ENCODE measurements around the gene SLK. TPM values are rescaled to one million over a fixed set of nuclear protein-coding genes. Genes with fewer than 3 reads are reported as not detected.

SLK gene
- total and polyA plus RNA-seq, 2 experiments from 2014 or later: 13.8 to 43.6 TPM

DNA sequence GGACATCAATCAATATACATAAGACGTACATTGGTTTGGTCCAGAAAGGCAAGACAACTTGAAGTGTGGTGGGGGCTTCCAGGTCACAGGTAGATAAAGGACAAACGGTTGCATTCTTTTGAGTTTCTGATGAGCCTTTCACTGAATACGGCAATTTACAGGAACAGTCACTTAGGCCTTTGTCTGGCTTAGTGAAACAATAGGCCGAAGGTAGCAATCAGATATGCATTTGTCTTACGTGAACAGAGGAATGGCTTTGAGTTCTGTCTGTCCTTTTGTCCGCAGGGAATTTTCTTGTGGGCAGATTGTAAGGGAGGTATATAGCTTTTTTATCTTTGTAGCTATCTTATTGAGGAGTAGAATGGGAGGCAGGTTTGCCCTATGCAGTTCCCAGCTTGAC lies 38.2 kb upstream of the SLK start:
- Histone ChIP-seq H3K9me3 (ENCODE audit: low read depth) (no peaks in the 10 kb centered on the region), H2AFZ (no peak overlapping the region), H3K4me2 (no peak overlapping the region), H3K9me2 (replicated peaks; ENCODE audit: insufficient read depth) (no peaks in the 10 kb centered on the region), H3K36me3 (replicated peaks; ENCODE audit: insufficient read depth, low read depth) (no peaks in the 10 kb centered on the region), H3K4me3 (no peak overlapping the region), H4K20me1 (ENCODE audit: insufficient read depth, poor library complexity, severe bottlenecking) (no peaks in the 10 kb centered on the region), H3K79me2 (no peaks in the 10 kb centered on the region), H3K27me3 (no peaks in the 10 kb centered on the region), H3K4me1 (ENCODE audit: insufficient read depth) (peaks cover 3% of the 10 kb centered on the region), H3K27ac (no peak overlapping the region)
- WGBS (ENCODE audit: low lambda C conversion rate, missing lambda C conversion rate): 56% methylated on average over 6 of the region's 6 CpGs
- TF ChIP-seq EZH2phosphoT487 (IDR thresholded peaks at IDR 0.05; ENCODE audit: low read depth, severe bottlenecking, unreplicated experiment) (no peak), EZH2 (IDR thresholded peaks at IDR 0.05; ENCODE audit: borderline replicate concordance) (no peak)
- TF ChIP-seq, protein P1, sequence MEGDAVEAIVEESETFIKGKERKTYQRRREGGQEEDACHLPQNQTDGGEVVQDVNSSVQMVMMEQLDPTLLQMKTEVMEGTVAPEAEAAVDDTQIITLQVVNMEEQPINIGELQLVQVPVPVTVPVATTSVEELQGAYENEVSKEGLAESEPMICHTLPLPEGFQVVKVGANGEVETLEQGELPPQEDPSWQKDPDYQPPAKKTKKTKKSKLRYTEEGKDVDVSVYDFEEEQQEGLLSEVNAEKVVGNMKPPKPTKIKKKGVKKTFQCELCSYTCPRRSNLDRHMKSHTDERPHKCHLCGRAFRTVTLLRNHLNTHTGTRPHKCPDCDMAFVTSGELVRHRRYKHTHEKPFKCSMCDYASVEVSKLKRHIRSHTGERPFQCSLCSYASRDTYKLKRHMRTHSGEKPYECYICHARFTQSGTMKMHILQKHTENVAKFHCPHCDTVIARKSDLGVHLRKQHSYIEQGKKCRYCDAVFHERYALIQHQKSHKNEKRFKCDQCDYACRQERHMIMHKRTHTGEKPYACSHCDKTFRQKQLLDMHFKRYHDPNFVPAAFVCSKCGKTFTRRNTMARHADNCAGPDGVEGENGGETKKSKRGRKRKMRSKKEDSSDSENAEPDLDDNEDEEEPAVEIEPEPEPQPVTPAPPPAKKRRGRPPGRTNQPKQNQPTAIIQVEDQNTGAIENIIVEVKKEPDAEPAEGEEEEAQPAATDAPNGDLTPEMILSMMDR (IDR thresholded peaks at IDR 0.05; ENCODE audit: poor library complexity): no peak
- no peak for DNase-seq (ENCODE audit: low spot score)

DNA sequence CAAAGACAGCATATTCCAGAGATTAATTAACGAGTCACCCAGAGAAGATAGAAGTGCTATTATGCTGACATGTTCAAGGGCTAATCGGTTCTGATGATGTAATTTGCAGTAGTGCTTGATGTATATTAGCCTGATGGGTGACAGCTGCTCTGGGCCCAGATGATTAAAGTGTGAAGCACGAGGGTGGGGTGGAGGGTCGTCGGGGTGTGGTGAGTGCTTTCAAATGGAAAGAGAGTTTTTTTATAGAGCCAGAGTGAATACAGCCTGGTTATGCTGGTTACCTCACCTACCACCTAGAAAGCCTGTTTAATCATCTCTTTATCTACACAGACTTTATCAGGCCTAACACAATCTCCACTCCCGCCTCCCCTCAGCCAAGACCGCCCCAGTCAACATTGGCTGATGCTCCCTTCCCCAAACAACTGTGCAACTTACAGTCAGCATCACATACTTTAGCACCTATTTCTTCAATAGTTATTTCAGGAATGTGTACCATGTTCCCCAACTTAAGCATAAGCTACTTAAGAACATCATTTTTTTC lies 37.5 kb upstream of the SLK start:
- DNase-seq (ENCODE audit: low spot score): no peak
- H3K9me2 ChIP-seq (replicated peaks; ENCODE audit: insufficient read depth): no peaks in the 10 kb centered on the region
- no peaks in the 10 kb centered on the region for H3K9me3 ChIP-seq (ENCODE audit: low read depth)
- 24% methylated on average over 7 of the region's 7 CpGs for WGBS (ENCODE audit: low lambda C conversion rate, missing lambda C conversion rate)
- TF ChIP-seq EZH2phosphoT487 (IDR thresholded peaks at IDR 0.05; ENCODE audit: low read depth, severe bottlenecking, unreplicated experiment) (no peak), EZH2 (IDR thresholded peaks at IDR 0.05; ENCODE audit: borderline replicate concordance) (no peak)
- TF ChIP-seq, protein P1 (IDR thresholded peaks at IDR 0.05; ENCODE audit: poor library complexity): no peak
- no peak overlapping the region for H3K4me3 ChIP-seq
- H2AFZ ChIP-seq: no peak overlapping the region
- peak overlapping the region; percentile 6 for H3K4me2 ChIP-seq
- no peaks in the 10 kb centered on the region for H3K27me3 ChIP-seq
- H3K79me2 ChIP-seq: no peaks in the 10 kb centered on the region
- H3K27ac ChIP-seq: no peak overlapping the region
- no peaks in the 10 kb centered on the region for H3K36me3 ChIP-seq (replicated peaks; ENCODE audit: insufficient read depth, low read depth)
- no peaks in the 10 kb centered on the region for H4K20me1 ChIP-seq (ENCODE audit: insufficient read depth, poor library complexity, severe bottlenecking)
- H3K4me1 ChIP-seq (ENCODE audit: insufficient read depth): peaks cover 3% of the 10 kb centered on the region

DNA sequence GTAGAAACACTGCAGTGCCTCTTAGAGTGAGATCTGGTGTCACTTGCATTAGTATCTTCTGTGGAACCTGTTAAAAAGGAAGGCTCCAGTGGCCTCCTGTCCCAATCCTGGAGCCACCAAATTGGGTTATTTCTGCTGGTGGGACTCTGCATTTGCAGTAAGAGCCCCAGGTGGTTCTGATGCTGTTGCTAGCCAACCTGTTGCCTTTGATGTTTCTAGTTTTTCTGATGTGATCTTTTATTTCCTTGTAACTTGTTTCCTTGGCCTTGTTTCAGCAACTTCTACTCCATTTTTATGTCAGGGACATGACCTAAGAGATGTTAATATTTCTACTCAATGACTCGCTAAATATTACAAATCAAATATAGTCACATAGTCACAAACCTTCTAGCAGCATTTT lies 36.5 kb upstream of the SLK start:
- TF ChIP-seq EZH2phosphoT487 (IDR thresholded peaks at IDR 0.05; ENCODE audit: low read depth, severe bottlenecking, unreplicated experiment) (no peak), EZH2 (IDR thresholded peaks at IDR 0.05; ENCODE audit: borderline replicate concordance) (no peak)
- TF ChIP-seq, protein P1 (IDR thresholded peaks at IDR 0.05; ENCODE audit: poor library complexity): no peak
- peaks cover 3% of the 10 kb centered on the region for H3K4me1 ChIP-seq (ENCODE audit: insufficient read depth)
- no peaks in the 10 kb centered on the region for H3K79me2 ChIP-seq
- no peaks in the 10 kb centered on the region for H3K9me3 ChIP-seq (ENCODE audit: low read depth)
- H3K27ac ChIP-seq: no peak overlapping the region
- no peak for DNase-seq (ENCODE audit: low spot score)
- 100% methylated on average over 1 of the region's 1 CpG for WGBS (ENCODE audit: low lambda C conversion rate, missing lambda C conversion rate)
- no peaks in the 10 kb centered on the region for H3K9me2 ChIP-seq (replicated peaks; ENCODE audit: insufficient read depth)
- H3K36me3 ChIP-seq (replicated peaks; ENCODE audit: insufficient read depth, low read depth): no peaks in the 10 kb centered on the region
- no peaks in the 10 kb centered on the region for H4K20me1 ChIP-seq (ENCODE audit: insufficient read depth, poor library complexity, severe bottlenecking)
- H3K4me3 ChIP-seq: no peak overlapping the region
- H3K4me2 ChIP-seq: no peak overlapping the region
- H3K27me3 ChIP-seq: no peaks in the 10 kb centered on the region
- no peak overlapping the region for H2AFZ ChIP-seq
